ENCODE measurements around the gene ANKRD42. TPM values are rescaled to one million over a fixed set of nuclear protein-coding genes. Genes with fewer than 3 reads are reported as not detected.

The ANKRD42 gene
- total and polyA plus RNA-seq, 2 experiments from 2014 or later: 9.2 to 9.7 TPM

DNA sequence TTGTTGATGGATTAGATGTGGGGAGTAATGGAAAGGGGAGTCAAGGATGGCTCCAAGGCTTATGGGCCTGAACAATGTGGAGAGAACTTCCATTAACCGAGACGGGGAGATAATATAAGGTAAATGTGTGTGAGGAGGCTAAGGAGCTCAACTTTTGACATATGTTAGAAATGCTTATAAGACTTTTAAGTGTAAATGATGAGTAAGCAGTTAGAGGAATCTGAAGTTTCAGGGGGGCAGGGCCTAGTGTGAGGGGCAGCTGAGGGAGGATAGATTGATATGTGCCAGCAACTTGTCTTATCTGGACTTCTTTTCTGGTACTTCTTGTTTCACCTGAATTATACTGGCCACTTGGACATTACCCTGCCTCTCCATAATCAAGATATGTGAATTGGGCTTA lies 29.9 kb downstream of the ANKRD42 start:
- H3K27ac ChIP-seq: no peak overlapping the region
- no peaks in the 10 kb centered on the region for H3K4me1 ChIP-seq (ENCODE audit: insufficient read depth)
- TF ChIP-seq, protein P1, sequence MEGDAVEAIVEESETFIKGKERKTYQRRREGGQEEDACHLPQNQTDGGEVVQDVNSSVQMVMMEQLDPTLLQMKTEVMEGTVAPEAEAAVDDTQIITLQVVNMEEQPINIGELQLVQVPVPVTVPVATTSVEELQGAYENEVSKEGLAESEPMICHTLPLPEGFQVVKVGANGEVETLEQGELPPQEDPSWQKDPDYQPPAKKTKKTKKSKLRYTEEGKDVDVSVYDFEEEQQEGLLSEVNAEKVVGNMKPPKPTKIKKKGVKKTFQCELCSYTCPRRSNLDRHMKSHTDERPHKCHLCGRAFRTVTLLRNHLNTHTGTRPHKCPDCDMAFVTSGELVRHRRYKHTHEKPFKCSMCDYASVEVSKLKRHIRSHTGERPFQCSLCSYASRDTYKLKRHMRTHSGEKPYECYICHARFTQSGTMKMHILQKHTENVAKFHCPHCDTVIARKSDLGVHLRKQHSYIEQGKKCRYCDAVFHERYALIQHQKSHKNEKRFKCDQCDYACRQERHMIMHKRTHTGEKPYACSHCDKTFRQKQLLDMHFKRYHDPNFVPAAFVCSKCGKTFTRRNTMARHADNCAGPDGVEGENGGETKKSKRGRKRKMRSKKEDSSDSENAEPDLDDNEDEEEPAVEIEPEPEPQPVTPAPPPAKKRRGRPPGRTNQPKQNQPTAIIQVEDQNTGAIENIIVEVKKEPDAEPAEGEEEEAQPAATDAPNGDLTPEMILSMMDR (IDR thresholded peaks at IDR 0.05; ENCODE audit: poor library complexity): no peak
- TF ChIP-seq EZH2phosphoT487 (IDR thresholded peaks at IDR 0.05; ENCODE audit: low read depth, severe bottlenecking, unreplicated experiment) (no peak), EZH2 (IDR thresholded peaks at IDR 0.05; ENCODE audit: borderline replicate concordance) (no peak)
- H4K20me1 ChIP-seq (ENCODE audit: insufficient read depth, poor library complexity, severe bottlenecking): no peaks in the 10 kb centered on the region
- H3K4me3 ChIP-seq: no peak overlapping the region
- H3K36me3 ChIP-seq (replicated peaks; ENCODE audit: insufficient read depth, low read depth): no peaks in the 10 kb centered on the region
- H3K9me2 ChIP-seq (replicated peaks; ENCODE audit: insufficient read depth): no peaks in the 10 kb centered on the region
- no peak for DNase-seq (ENCODE audit: low spot score)
- 76% methylated on average over 2 of the region's 2 CpGs for WGBS (ENCODE audit: low lambda C conversion rate, missing lambda C conversion rate)
- no peak overlapping the region for H2AFZ ChIP-seq
- no peaks in the 10 kb centered on the region for H3K79me2 ChIP-seq
- no peaks in the 10 kb centered on the region for H3K27me3 ChIP-seq
- H3K4me2 ChIP-seq: no peak overlapping the region
- no peaks in the 10 kb centered on the region for H3K9me3 ChIP-seq (ENCODE audit: low read depth)

DNA sequence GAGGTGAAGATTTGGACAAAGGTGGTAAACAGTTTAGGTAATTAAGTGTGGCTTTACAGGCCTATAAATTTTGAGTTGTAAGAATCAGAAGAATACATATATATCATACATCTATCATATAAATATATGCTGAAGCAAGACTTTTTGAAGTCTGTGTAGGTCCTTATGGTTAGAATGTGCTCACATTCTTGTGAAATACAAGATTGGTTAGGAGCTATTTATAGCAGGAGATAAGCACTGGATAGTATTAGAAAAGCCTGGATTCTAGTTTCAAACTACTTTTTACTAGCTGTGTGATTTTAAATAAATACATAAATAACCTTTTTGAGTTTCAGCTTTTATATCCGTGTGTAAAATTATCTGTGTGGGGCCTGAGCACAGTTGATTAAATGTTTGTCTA lies 42.3 kb downstream of the ANKRD42 start:
- H3K4me3 ChIP-seq: no peak overlapping the region
- H3K9me3 ChIP-seq (ENCODE audit: low read depth): no peaks in the 10 kb centered on the region
- no peaks in the 10 kb centered on the region for H3K36me3 ChIP-seq (replicated peaks; ENCODE audit: insufficient read depth, low read depth)
- no peak for DNase-seq (ENCODE audit: low spot score)
- no peak overlapping the region for H2AFZ ChIP-seq
- H3K27ac ChIP-seq: no peak overlapping the region
- H3K9me2 ChIP-seq (replicated peaks; ENCODE audit: insufficient read depth): no peaks in the 10 kb centered on the region
- 21% methylated on average over 1 of the region's 1 CpG for WGBS (ENCODE audit: low lambda C conversion rate, missing lambda C conversion rate)
- no peaks in the 10 kb centered on the region for H4K20me1 ChIP-seq (ENCODE audit: insufficient read depth, poor library complexity, severe bottlenecking)
- H3K4me1 ChIP-seq (ENCODE audit: insufficient read depth): peaks cover 14% of the 10 kb centered on the region
- no peaks in the 10 kb centered on the region for H3K79me2 ChIP-seq
- no peaks in the 10 kb centered on the region for H3K27me3 ChIP-seq
- TF ChIP-seq EZH2phosphoT487 (IDR thresholded peaks at IDR 0.05; ENCODE audit: low read depth, severe bottlenecking, unreplicated experiment) (no peak), EZH2 (IDR thresholded peaks at IDR 0.05; ENCODE audit: borderline replicate concordance) (no peak)
- TF ChIP-seq, protein P1 (IDR thresholded peaks at IDR 0.05; ENCODE audit: poor library complexity): no peak
- peak overlapping the region; percentile 1 for H3K4me2 ChIP-seq

DNA sequence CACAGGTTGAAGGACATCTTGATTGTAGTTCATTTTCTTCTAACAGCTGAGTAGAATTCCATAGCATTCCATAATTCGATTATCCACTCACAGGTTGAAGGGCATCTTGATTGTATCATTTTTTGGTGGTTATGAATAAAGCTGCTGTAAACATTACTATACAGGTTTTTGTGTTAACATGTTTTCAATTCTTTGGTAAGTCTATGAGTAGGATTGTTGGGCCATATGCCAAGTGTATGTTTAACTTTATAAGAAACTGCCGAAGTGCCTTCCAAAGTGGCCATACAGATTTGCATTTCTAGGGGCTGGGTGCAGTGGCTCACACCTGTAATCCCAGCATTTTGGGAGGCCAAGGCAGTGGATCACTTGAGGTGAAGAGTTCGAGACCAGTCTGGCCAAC lies 44.6 kb downstream of the ANKRD42 start:
- Histone ChIP-seq H3K27ac (no peak overlapping the region), H3K9me2 (replicated peaks; ENCODE audit: insufficient read depth) (no peaks in the 10 kb centered on the region), H3K79me2 (no peaks in the 10 kb centered on the region), H3K9me3 (ENCODE audit: low read depth) (no peaks in the 10 kb centered on the region), H3K4me3 (no peak overlapping the region), H2AFZ (no peak overlapping the region), H3K27me3 (no peaks in the 10 kb centered on the region), H4K20me1 (ENCODE audit: insufficient read depth, poor library complexity, severe bottlenecking) (no peaks in the 10 kb centered on the region), H3K36me3 (replicated peaks; ENCODE audit: insufficient read depth, low read depth) (no peaks in the 10 kb centered on the region), H3K4me1 (ENCODE audit: insufficient read depth) (peaks cover 14% of the 10 kb centered on the region), H3K4me2 (no peak overlapping the region)
- no peak for DNase-seq (ENCODE audit: low spot score)
- WGBS (ENCODE audit: low lambda C conversion rate, missing lambda C conversion rate): 65% methylated on average over 3 of the region's 3 CpGs
- TF ChIP-seq EZH2 (IDR thresholded peaks at IDR 0.05; ENCODE audit: borderline replicate concordance) (no peak), EZH2phosphoT487 (IDR thresholded peaks at IDR 0.05; ENCODE audit: low read depth, severe bottlenecking, unreplicated experiment) (no peak)
- TF ChIP-seq, protein P1 (IDR thresholded peaks at IDR 0.05; ENCODE audit: poor library complexity): no peak
